Ascending aorta (tissue), 2 donors: ENCODE data around the gene TTC24. TPM values are rescaled to one million over a fixed set of nuclear protein-coding genes. Genes with fewer than 3 reads are reported as not detected.
"Not testable (repeated sequence)": the region's sequence is repeated elsewhere in the genome, so short reads cannot be mapped to it uniquely, and the experiment has no call there.

ENCODE experiments used
- DNase-seq, 2 donors: peaks; one replicate each; pipeline ENCODE4 v3.0.0-alpha.2; 2019; ENCODE audit warnings: low spot score in 2 of 2
- H3K27ac ChIP-seq, 2 donors: fragments of 200-600 bp; sonication (generic); one replicate each; pipeline ENCODE4 v1.5.1; 2016 to 2017; ENCODE audit warnings: mild to moderate bottlenecking in 1 of 2
- H3K27me3 ChIP-seq: fragments of 200-600 bp; sonication (generic); one replicate; pipeline ENCODE4 v1.5.1; 2017
- H3K36me3 ChIP-seq, 2 donors: fragments of 200-600 bp; sonication (generic); one replicate each; pipeline ENCODE4 v1.5.1; 2016
- H3K4me1 ChIP-seq, 2 donors: fragments of 200-600 bp; sonication (generic); one replicate each; pipeline ENCODE4 v1.5.1; 2016 to 2017; ENCODE audit warnings: mild to moderate bottlenecking in 1 of 2
- H3K4me3 ChIP-seq, 2 donors: fragments of 200-600 bp; sonication (generic); one replicate each; pipeline ENCODE4 v1.5.1; 2016 to 2017; ENCODE audit warnings: mild to moderate bottlenecking in 1 of 2
- H3K9me3 ChIP-seq, 2 donors: fragments of 200-600 bp; sonication (generic); one replicate each; pipeline ENCODE4 v1.5.1; 2016
- CTCF ChIP-seq, 3 experiments: fragments of 200-600 bp in 2 of 3; fragments of 450-650 bp in 1 of 3; sonication (generic) in 2 of 3; IDR thresholded peaks; one replicate each; pipeline ENCODE4 v1.5.1; 2016 to 2019; ENCODE audit warnings: antibody characterized with exemption in 3 of 3, mild to moderate bottlenecking in 1 of 3, moderate library complexity in 1 of 3
- intact Hi-C: fragments of 100-400 bp; cut with DNase I; formaldehyde crosslinking; loops from one replicate; pipeline ENCODE4 v1.15.1; 2023
- total RNA-seq: library from RNA; depleted of rRNA; stranded (reverse); fragments of >200 nt; gene quantifications from one replicate; pipeline ENCODE4 v1.1.0, GENCODE V29; 2016

Gene TTC24
- total RNA-seq, 1 donor from 2014 or later = not detected

GRCh38 chr1:156601892-156602291 is 22.4 kb downstream of the TTC24 start:
- Histone ChIP-seq H3K27me3 (no peaks in the 10 kb centered on the region), H3K4me1 (peaks cover 6 to 13% of the 10 kb centered on the region in 2 donors), H3K4me3 (peak overlapping the region; percentile 66 to 83), H3K36me3 (peaks cover 0 to 14% of the 10 kb centered on the region in 2 donors), H3K9me3 (no peaks in the 10 kb centered on the region), H3K27ac (peak overlapping the region; percentile 77 to 83)
- intact Hi-C loops = loop anchor here (2.0 kb wide), 1 partner anchor 145 kb away; no protein-coding TSS in a partner anchor
- DNase-seq = no peak
- no peak for TF ChIP-seq CTCF (IDR thresholded peaks at IDR 0.05)

DNA sequence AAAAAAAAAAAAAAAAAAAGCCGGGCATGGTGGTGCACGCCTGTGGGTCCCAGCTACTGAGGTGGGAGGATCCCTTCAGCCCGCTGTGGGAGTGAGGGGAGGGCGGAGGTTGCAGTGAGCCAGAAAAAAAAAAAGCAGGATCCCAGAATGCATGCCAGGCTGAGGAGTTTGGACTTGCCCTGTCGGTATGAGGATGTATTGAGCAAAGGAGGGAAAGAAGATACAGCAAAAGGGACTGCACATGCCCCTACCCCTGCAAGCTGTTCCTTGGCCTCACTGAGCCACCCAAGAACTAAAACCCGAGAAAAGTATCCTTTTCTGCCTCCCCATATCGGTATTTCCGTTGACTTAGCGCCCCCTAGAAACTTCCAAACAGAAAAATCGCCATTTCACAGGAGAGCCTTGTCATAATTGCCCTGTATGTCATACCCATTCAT is 23.1 kb downstream of the TTC24 start:
- H3K4me1 ChIP-seq = peaks cover 6 to 13% of the 10 kb centered on the region in 2 donors
- TF ChIP-seq CTCF (IDR thresholded peaks at IDR 0.05) = peak in 2 of 3 experiments; percentile 17 to 32
- no peak overlapping the region for H3K27ac ChIP-seq
- H3K9me3 ChIP-seq = no peaks in the 10 kb centered on the region
- H3K36me3 ChIP-seq = peaks cover 0 to 7% of the 10 kb centered on the region in 2 donors
- H3K4me3 ChIP-seq = no peak overlapping the region
- no peaks in the 10 kb centered on the region for H3K27me3 ChIP-seq
- no peak for DNase-seq
- intact Hi-C loops = no loop called here

DNA sequence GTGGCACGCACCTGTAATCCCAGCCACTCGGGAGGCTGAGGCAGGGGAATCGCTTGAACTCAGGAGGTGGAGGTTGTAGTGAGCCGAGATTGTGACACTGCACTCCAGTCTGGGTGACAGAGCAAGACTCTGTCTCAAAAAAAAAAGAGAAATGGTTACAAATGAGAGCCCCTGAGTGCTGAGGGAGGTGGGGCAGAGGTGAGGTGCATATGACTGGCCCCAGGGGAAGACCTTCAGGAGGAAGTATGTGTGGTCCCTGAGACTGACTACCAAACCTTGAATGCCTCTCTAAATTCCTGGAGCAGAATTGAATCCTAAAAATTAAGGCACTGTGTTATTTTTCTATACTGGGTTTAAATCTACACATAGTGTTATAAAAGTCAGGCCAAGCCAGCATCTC is 27.8 kb downstream of the TTC24 start:
- H3K27ac ChIP-seq, H3K4me3 ChIP-seq, H3K4me1 ChIP-seq, H3K36me3 ChIP-seq, H3K9me3 ChIP-seq, H3K27me3 ChIP-seq, intact Hi-C loops, DNase-seq: not testable (repeated sequence)

DNA sequence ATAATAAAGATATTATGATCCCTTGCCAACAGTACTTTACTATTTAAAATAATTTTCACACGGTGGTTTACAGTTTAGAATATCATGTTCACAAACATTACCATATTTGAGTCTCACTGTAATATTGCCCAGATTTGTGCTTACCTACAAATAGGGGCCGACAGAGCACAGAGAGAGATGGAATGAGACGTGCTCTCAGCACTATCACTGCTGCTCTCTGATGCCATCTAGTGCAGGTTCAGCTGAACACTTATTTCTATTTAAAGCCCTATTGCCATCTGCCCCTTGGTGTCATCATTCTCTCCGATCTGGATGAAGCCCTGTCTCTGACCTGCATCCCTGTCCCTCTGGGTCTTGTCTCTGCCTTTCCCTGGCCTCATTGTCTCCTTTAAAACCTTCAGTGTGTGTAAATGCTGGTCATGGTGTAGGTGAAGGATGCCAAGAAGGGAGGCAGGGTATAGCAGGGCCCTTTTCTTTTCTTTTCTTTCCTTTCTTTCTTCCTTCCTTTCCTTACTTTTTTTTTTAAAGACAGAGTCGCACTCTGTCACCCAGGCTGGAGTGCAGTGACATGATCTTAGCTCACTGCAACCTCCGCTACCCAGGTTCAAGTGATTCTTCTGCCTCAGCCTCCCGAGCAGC is 28.6 kb downstream of the TTC24 start:
- H3K27ac ChIP-seq = no peak overlapping the region
- no peaks in the 10 kb centered on the region for H3K27me3 ChIP-seq
- peak; percentile 80 to 86 (median 82) for TF ChIP-seq CTCF (IDR thresholded peaks at IDR 0.05)
- intact Hi-C loops = loop anchor here (1.0 to 2.0 kb wide), 3 partner anchors 24 to 223 kb away; no protein-coding TSS in a partner anchor
- peak overlapping the region in 1 of 2 donors; percentile 15 for H3K4me3 ChIP-seq
- H3K9me3 ChIP-seq = no peaks in the 10 kb centered on the region
- H3K36me3 ChIP-seq = no peaks in the 10 kb centered on the region
- no peaks in the 10 kb centered on the region for H3K4me1 ChIP-seq
- DNase-seq = no peak

DNA sequence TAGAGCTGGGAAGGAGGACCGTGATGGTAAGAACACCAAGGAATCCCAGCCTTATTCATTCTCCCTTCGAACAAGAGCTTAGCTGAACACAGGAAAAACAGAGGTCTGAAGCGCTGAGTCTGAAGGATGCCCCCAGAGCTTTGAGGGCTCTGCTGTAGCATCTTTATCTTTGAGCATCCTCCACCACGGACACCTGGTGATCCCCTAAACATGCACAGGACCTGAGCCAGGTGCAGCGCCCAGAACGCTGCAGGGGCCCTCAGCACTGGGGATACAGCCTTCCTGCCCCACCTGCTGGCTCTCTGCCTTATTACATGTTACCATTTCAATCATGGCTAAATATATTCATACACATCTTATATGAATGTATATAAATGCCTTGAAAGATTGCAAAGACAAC is 29.5 kb downstream of the TTC24 start:
- DNase-seq = no peak
- no peaks in the 10 kb centered on the region for H3K4me1 ChIP-seq
- H3K4me3 ChIP-seq = no peak overlapping the region
- H3K27ac ChIP-seq = no peak overlapping the region
- peak in 1 of 3 experiments; percentile 8 for TF ChIP-seq CTCF (IDR thresholded peaks at IDR 0.05)
- intact Hi-C loops = loop anchor here (1.0 to 2.0 kb wide), 3 partner anchors 25 to 224 kb away; no protein-coding TSS in a partner anchor
- no peaks in the 10 kb centered on the region for H3K9me3 ChIP-seq
- no peaks in the 10 kb centered on the region for H3K27me3 ChIP-seq
- no peaks in the 10 kb centered on the region for H3K36me3 ChIP-seq

- H3K36me3 ChIP-seq, H3K27me3 ChIP-seq, H3K4me3 ChIP-seq, intact Hi-C loops, H3K9me3 ChIP-seq, H3K4me1 ChIP-seq, H3K27ac ChIP-seq, DNase-seq: not testable (repeated sequence)
Observed at GRCh38 chr1:156610072-156610471, 30.5 kb downstream of the TTC24 start.
